ENCODE measurements around the gene CDH13. TPM values are rescaled to one million over a fixed set of nuclear protein-coding genes. Genes with fewer than 3 reads are reported as not detected.

Gene CDH13
- polyA plus RNA-seq, 2 of the 4 experiments (the other 2 are of a cell fraction) = not detected

- FAIRE-seq (no peak), ATAC-seq (no peak), DNase-seq (ENCODE audit: low read depth in 1 of 2, low spot score in 1 of 2) (no peak)
- TF ChIP-seq MAFK (IDR thresholded peaks at IDR 0.05; ENCODE audit: partially characterized antibody) (no peak), CEBPB (IDR thresholded peaks at IDR 0.05) (no peak), FOSL2 (IDR thresholded peaks at IDR 0.05) (no peak), FOSL2 (CRISPR knock-in tag; IDR thresholded peaks at IDR 0.05) (no peak), FOSB (CRISPR knock-in tag; IDR thresholded peaks at IDR 0.05) (no peak), HOXB13 (CRISPR knock-in tag; IDR thresholded peaks at IDR 0.05; ENCODE audit: low read depth) (no peak), ESRRA (IDR thresholded peaks at IDR 0.05; ENCODE audit: borderline replicate concordance, low read length) (no peak), RAD21 (conservative IDR thresholded peaks at IDR 0.05 in 1 of 2, IDR thresholded peaks at IDR 0.05 in 1 of 2) (no peak), KDM5A (IDR thresholded peaks at IDR 0.05) (no peak), HMGXB4 (CRISPR knock-in tag; IDR thresholded peaks at IDR 0.05; ENCODE audit: borderline replicate concordance) (no peak), ZFP36 (IDR thresholded peaks at IDR 0.05; ENCODE audit: borderline replicate concordance, partially characterized antibody) (no peak), EHF (CRISPR knock-in tag; IDR thresholded peaks at IDR 0.05) (no peak), MAZ (IDR thresholded peaks at IDR 0.05; ENCODE audit: borderline replicate concordance, low read depth, low read length) (no peak), NPAS2 (CRISPR knock-in tag; IDR thresholded peaks at IDR 0.05; ENCODE audit: borderline replicate concordance) (no peak), POLR2AphosphoS2 (conservative IDR thresholded peaks at IDR 0.05; ENCODE audit: low read length) (no peak), NFE2L2 (conservative IDR thresholded peaks at IDR 0.05; ENCODE audit: low read length) (no peak), HOXB5 (CRISPR knock-in tag; IDR thresholded peaks at IDR 0.05) (no peak), KDM1A (IDR thresholded peaks at IDR 0.05; ENCODE audit: low read depth) (no peak), HEYL (CRISPR knock-in tag; IDR thresholded peaks at IDR 0.05) (no peak), POLR2A (IDR thresholded peaks at IDR 0.05; ENCODE audit: low read length) (no peak), JUN (IDR thresholded peaks at IDR 0.05) (no peak)
- ChIA-PET CTCF (interaction anchor here (1.6 kb wide), 1 partner anchor 13 kb away, joined by 3 read pairs; no protein-coding TSS in a partner anchor), POLR2A (no interaction called here)
- WGBS (ENCODE audit: missing lambda C conversion rate) = 3% methylated on average over 2 of the region's 2 CpGs
- Histone ChIP-seq H3K9me3 (no peaks in the 10 kb centered on the region), H3K27ac (no peak overlapping the region), H3K4me3 (no peak overlapping the region), H3K4me2 (no peak overlapping the region), H3K4me1 (no peaks in the 10 kb centered on the region)
These were observed 536.0 kb downstream of the CDH13 start for GRCh38 chr16:83162791-83163190.

- ATAC-seq = no peak
- TF ChIP-seq JUN (IDR thresholded peaks at IDR 0.05) (no peak), GATA3 (IDR thresholded peaks at IDR 0.05; ENCODE audit: borderline replicate concordance) (no peak), EHMT2 (IDR thresholded peaks at IDR 0.05; ENCODE audit: low read depth) (no peak), HOXB5 (CRISPR knock-in tag; IDR thresholded peaks at IDR 0.05) (no peak)
- no peaks in the 10 kb centered on the region for H3K9me3 ChIP-seq
- no peak for DNase-seq (ENCODE audit: low read depth in 1 of 2, low spot score in 1 of 2)
- H3K4me3 ChIP-seq = no peak overlapping the region
- POLR2A ChIA-PET = no interaction called here
- WGBS (ENCODE audit: missing lambda C conversion rate) = 0% methylated on average over 3 of the region's 3 CpGs
- no peak overlapping the region for H3K4me2 ChIP-seq
- FAIRE-seq = no peak
- no peak overlapping the region for H3K27ac ChIP-seq
- no peaks in the 10 kb centered on the region for H3K4me1 ChIP-seq
- CTCF ChIA-PET = no interaction called here
These were observed 538.0 kb downstream of the CDH13 start for GRCh38 chr16:83164816-83165215.

GRCh38 chr16:83171396-83171795 lies 544.6 kb downstream of the CDH13 start:
- 3% methylated on average over 3 of the region's 3 CpGs for WGBS (ENCODE audit: missing lambda C conversion rate)
- no peak for DNase-seq (ENCODE audit: low read depth in 1 of 2, low spot score in 1 of 2)
- Histone ChIP-seq H3K4me1 (no peaks in the 10 kb centered on the region), H3K4me2 (no peak overlapping the region), H3K9me3 (no peaks in the 10 kb centered on the region), H3K4me3 (no peak overlapping the region), H3K27ac (no peak overlapping the region)
- no peak for FAIRE-seq
- ATAC-seq = no peak
- ChIA-PET CTCF (no interaction called here), POLR2A (no interaction called here)
- TF ChIP-seq MAFK (IDR thresholded peaks at IDR 0.05; ENCODE audit: partially characterized antibody) = no peak
- TF ChIP-seq PHF8 (IDR thresholded peaks at IDR 0.05; ENCODE audit: borderline replicate concordance, low read depth) = no peak
- no peak for TF ChIP-seq REST (IDR thresholded peaks at IDR 0.05)
- no peak for TF ChIP-seq ESRRA (IDR thresholded peaks at IDR 0.05; ENCODE audit: borderline replicate concordance, low read length)
- TF ChIP-seq TP53 (CRISPR knock-in tag; IDR thresholded peaks at IDR 0.05) = no peak
